HepG2 (cell line): ENCODE results near the gene HIPK2. TPM values are rescaled to one million over a fixed set of nuclear protein-coding genes. Genes with fewer than 3 reads are reported as not detected.

Source experiments
- ATAC-seq: fragments of 200-7000 bp; cut with Tn5 transposase; 3 replicates; pipeline ENCODE4 v1.9.1; 2020; ENCODE audit warnings: mild to moderate bottlenecking, moderate library complexity
- BruUV-seq: library from RNA; stranded (reverse); fragments of 400-500 nt; replicated peaks from 2 replicates; lab custom pipeline; 2021; lab: Mats Ljungman, UMichigan
- CTCF ChIA-PET: fragments of 300-600 bp; formaldehyde crosslinking; extraction: SDS; loops from one replicate; lab custom pipeline; 2021; ENCODE audit warnings: low total read pairs, inconsistent platforms, low intra/inter-chr PET ratio; lab: Yijun Ruan, JAX
- POLR2A ChIA-PET: fragments of 350-600 bp; sonication (Branson Sonifier 250); formaldehyde crosslinking; loops from one replicate; lab custom pipeline; 2020; ENCODE audit warnings: antibody characterized with exemption, inconsistent platforms; lab: Yijun Ruan, JAX
- DNase-seq: peaks from one replicate; pipeline ENCODE4 v3.0.0-alpha.2; 2015; ENCODE audit warnings: low spot score
- FAIRE-seq: peaks from 3 replicates; lab custom pipeline; 2011; peaks lifted over from hg19 to GRCh38; lab: Jason Lieb, UNC
- H2AFZ ChIP-seq: one replicate; pipeline ENCODE4 v1.6.1; 2011; ENCODE audit warnings: low read length, inconsistent platforms
- H3K27ac ChIP-seq: fragments of 300-600 bp; 3 replicates; pipeline ENCODE4 v1.8.0; 2011; ENCODE audit warnings: mixed run types, mild to moderate bottlenecking, mixed read lengths, low read length, inconsistent platforms; ENCODE audit not compliant: insufficient read depth; ENCODE audit errors: extremely low read length
- H3K27me3 ChIP-seq, 2 experiments: fragments of 200-600 bp in 1 of 2; 2 replicates in 1 of 2; 3 replicates in 1 of 2; pipeline versions ENCODE4 v1.6.0 to v1.8.0; 2011; ENCODE audit warnings: low read length in 2 of 2, mild to moderate bottlenecking in 2 of 2, moderate library complexity in 2 of 2, inconsistent platforms in 1 of 2; ENCODE audit not compliant: insufficient read depth in 2 of 2, control insufficient read depth in 1 of 2
- H3K36me3 ChIP-seq, 2 experiments: fragments of 200-600 bp in 1 of 2; replicated peaks in 1 of 2; 2 replicates in 1 of 2; 3 replicates in 1 of 2; pipeline versions ENCODE4 v1.5.1 to v1.8.0; 2011; ENCODE audit warnings: low read length in 2 of 2, inconsistent platforms in 1 of 2; ENCODE audit not compliant: insufficient read depth in 2 of 2, control insufficient read depth in 1 of 2
- H3K4me1 ChIP-seq: 2 replicates; pipeline ENCODE4 v1.5.1; 2012; ENCODE audit warnings: low read length, inconsistent platforms; ENCODE audit not compliant: insufficient read depth
- H3K4me2 ChIP-seq: 2 replicates; pipeline ENCODE4 v1.6.0; 2011; ENCODE audit warnings: low read depth, low read length, inconsistent platforms
- H3K4me3 ChIP-seq, 3 experiments: fragments of 200-600 bp in 1 of 3; sonication (generic), shearing (Covaris generic) in 1 of 3; replicated peaks in 1 of 3; 2 replicates each; pipeline ENCODE4 v1.5.1; 2011 to 2016; ENCODE audit warnings: low read length in 3 of 3, inconsistent platforms in 2 of 3, low read depth in 2 of 3, mild to moderate bottlenecking in 2 of 3, control low read depth in 1 of 3, mixed read lengths in 1 of 3; ENCODE audit not compliant: insufficient read depth in 1 of 3
- H3K79me2 ChIP-seq: one replicate; pipeline ENCODE4 v1.6.1; 2011; ENCODE audit warnings: low read length, inconsistent platforms; ENCODE audit not compliant: insufficient read depth
- H3K9ac ChIP-seq: 2 replicates; pipeline ENCODE4 v1.6.0; 2011; ENCODE audit warnings: mild to moderate bottlenecking, low read depth, low read length, inconsistent platforms; ENCODE audit not compliant: insufficient read depth
- H3K9me3 ChIP-seq: 2 replicates; pipeline ENCODE4 v1.5.1; 2012; ENCODE audit warnings: mild to moderate bottlenecking, low read length
- H4K20me1 ChIP-seq: 2 replicates; pipeline ENCODE4 v1.6.0; 2011; ENCODE audit warnings: inconsistent platforms, mild to moderate bottlenecking, low read length, moderate library complexity; ENCODE audit not compliant: insufficient read depth
- ATF1 ChIP-seq: IDR thresholded peaks from 2 replicates; pipeline ENCODE4 v1.6.1; 2016; ENCODE audit warnings: mild to moderate bottlenecking, control low read depth
- HOXA3 ChIP-seq: sonication (generic); formaldehyde crosslinking; IDR thresholded peaks from 2 replicates; pipeline ENCODE4 v1.5.0; 2020; ENCODE audit warnings: missing genetic modification reagents
- KDM3A ChIP-seq: IDR thresholded peaks from 2 replicates; pipeline ENCODE4 v1.6.1; 2018; ENCODE audit warnings: low read depth, missing compliant biosample characterization
- MTERF4 ChIP-seq: sonication (generic); formaldehyde crosslinking; IDR thresholded peaks from 2 replicates; pipeline ENCODE4 v1.8.0; 2023; ENCODE audit warnings: mild to moderate bottlenecking, missing genetic modification reagents
- SNAI1 ChIP-seq: sonication (generic); formaldehyde crosslinking; IDR thresholded peaks from 2 replicates; pipeline ENCODE4 v1.5.0; 2020; ENCODE audit warnings: mild to moderate bottlenecking, missing genetic modification reagents, borderline replicate concordance
- WGBS: methylation state at CpG from one replicate; pipeline ENCODE4 v1.1.6; 2017; ENCODE audit warnings: low lambda C conversion rate; 5-methylcytosine and 5-hydroxymethylcytosine counted together
- in situ Hi-C: cut with HindIII; loops from 2 replicates; pipeline ENCODE4 v1.10.0; 2017; ENCODE audit warnings: low pct_unique_long_range_greater_than_20kb; ENCODE audit not compliant: extremely low pct_ligation_motif_present
- intact Hi-C: fragments of 100-400 bp; cut with micrococcal nuclease; formaldehyde crosslinking; loops from one replicate; pipeline ENCODE4 v1.10.0; 2022; ENCODE audit not compliant: unreplicated experiment
- polyA plus RNA-seq, 8 experiments: library from polyadenylated mRNA; depleted of rRNA in 3 of 8; stranded (reverse) in 7 of 8; unstranded in 1 of 8; fragments of >200 nt; fragmentation: Illumina TruSeq in 4 of 8; extraction: Trizol in 4 of 8; gene quantifications; 2 replicates each; pipeline versions ENCODE4 v1.2.1 to v1.2.3, GENCODE V29; 2011 to 2016; ENCODE audit warnings: low read depth in 4 of 8, missing spikeins in 1 of 8, mixed read lengths in 1 of 8; ENCODE audit not compliant: insufficient read depth in 1 of 8
- total RNA-seq, 5 experiments: library from RNA; depleted of rRNA; stranded (reverse); fragments of >200 nt; fragmentation: Illumina TruSeq; extraction: Trizol; gene quantifications; 2 replicates each; pipeline ENCODE4 v1.2.3, GENCODE V29; 2016; ENCODE audit warnings: low read depth in 1 of 5
- TF ChIP-seq, protein P1 (sequence below): sonication (generic); formaldehyde crosslinking; IDR thresholded peaks from 2 replicates; pipeline ENCODE4 v1.5.0; 2020; ENCODE audit warnings: mild to moderate bottlenecking, missing genetic modification reagents, borderline replicate concordance

HIPK2 gene
- total and polyA plus RNA-seq, 2 of the 13 experiments (the other 11 are each of a cell fraction or from before 2014, with no cell fraction given): 14.4 to 20.2 TPM

- peak; percentile 23; the same call in 1 of the 2 replicates for TF ChIP-seq HOXA3 (CRISPR knock-in tag)
These were observed 39.7 kb downstream of the HIPK2 start (continued) for GRCh38 chr7:139738101-139738489.

DNA sequence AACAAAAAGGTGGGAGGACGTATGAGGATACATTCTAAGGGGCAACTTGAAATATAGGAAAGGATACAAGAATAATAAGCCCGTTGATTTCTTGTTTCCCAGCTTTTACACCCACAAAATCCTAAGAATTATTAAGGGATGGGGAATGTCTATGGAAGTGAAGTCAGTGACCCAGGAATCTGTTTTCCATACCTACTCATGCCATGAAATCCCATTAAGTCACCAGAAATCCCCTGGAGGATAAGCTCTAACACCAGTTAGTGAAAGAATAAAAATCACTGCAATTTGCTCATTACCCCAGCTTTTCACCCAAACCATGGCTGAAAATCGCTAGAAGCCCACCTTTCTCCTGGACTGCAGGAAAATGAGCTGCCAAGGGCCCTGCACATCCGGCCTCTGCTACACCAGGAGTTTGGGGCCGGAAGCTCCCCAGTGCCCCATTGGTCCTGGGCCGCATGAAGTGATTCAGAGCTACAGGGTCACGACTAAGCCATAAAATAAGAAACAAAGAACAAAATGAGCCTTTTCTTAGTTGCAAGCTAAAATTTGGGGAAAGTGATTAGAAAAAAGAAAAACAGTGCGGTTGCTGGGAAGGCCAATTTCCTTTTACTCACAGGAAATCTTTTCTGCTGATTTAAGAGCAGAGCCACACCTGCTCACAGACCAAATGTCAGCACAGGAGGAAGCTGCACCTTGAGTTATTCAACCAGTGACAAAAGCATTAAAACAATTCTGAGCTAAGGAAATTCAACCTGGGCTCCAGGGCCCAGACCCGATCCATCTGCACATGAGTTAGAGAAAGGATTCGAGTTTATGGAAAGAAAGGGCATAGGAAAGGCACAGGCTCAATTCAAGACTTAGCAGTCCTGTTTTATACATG, 40.3 kb downstream of the HIPK2 start:
- Histone ChIP-seq H3K9me3 (no peaks in the 10 kb centered on the region), H3K4me2 (peak overlapping the region; percentile 46), H3K4me1 (peaks cover 85% of the 10 kb centered on the region), H4K20me1 (peaks cover 30% of the 10 kb centered on the region), H3K4me3 (no peak overlapping the region; a peak in 1 of 6 replicates)
- DNase-seq: no peak
- WGBS: 86% methylated on average over 10 of the region's 10 CpGs
- BruUV-seq: no TSS peak
- ATAC-seq: no peak
- TF ChIP-seq SNAI1 (CRISPR knock-in tag) (no peak), ATF1 (CRISPR knock-in tag) (no peak), MTERF4 (CRISPR knock-in tag) (no peak), KDM3A (CRISPR knock-in tag) (no peak)
- TF ChIP-seq, protein P1, sequence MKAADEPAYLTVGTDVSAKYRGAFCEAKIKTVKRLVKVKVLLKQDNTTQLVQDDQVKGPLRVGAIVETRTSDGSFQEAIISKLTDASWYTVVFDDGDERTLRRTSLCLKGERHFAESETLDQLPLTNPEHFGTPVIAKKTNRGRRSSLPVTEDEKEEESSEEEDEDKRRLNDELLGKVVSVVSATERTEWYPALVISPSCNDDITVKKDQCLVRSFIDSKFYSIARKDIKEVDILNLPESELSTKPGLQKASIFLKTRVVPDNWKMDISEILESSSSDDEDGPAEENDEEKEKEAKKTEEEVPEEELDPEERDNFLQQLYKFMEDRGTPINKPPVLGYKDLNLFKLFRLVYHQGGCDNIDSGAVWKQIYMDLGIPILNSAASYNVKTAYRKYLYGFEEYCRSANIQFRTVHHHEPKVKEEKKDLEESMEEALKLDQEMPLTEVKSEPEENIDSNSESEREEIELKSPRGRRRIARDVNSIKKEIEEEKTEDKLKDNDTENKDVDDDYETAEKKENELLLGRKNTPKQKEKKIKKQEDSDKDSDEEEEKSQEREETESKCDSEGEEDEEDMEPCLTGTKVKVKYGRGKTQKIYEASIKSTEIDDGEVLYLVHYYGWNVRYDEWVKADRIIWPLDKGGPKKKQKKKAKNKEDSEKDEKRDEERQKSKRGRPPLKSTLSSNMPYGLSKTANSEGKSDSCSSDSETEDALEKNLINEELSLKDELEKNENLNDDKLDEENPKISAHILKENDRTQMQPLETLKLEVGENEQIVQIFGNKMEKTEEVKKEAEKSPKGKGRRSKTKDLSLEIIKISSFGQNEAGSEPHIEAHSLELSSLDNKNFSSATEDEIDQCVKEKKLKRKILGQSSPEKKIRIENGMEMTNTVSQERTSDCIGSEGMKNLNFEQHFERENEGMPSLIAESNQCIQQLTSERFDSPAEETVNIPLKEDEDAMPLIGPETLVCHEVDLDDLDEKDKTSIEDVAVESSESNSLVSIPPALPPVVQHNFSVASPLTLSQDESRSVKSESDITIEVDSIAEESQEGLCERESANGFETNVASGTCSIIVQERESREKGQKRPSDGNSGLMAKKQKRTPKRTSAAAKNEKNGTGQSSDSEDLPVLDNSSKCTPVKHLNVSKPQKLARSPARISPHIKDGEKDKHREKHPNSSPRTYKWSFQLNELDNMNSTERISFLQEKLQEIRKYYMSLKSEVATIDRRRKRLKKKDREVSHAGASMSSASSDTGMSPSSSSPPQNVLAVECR (CRISPR knock-in tag): 0 out of 2 replicates have a peak, but pooled peaks have one; percentile 9
- TF ChIP-seq, all 625 proteins: peak for 1
- Histone ChIP-seq H3K36me3 (peaks cover 3 to 15% of the 10 kb centered on the region in 2 experiments; a peak in 3 of 5 replicates), H3K27ac (peak overlapping the region; percentile 65), H3K27me3 (no peaks in the 10 kb centered on the region), H2AFZ (no peak overlapping the region), H3K9ac (peak overlapping the region; percentile 12; the same call in 1 of the 2 replicates), H3K79me2 (peaks cover 92% of the 10 kb centered on the region)
- in situ Hi-C loops: no loop called here
- ChIA-PET CTCF (no interaction called here), POLR2A (interaction anchor here (1.1 kb wide), 1 partner anchor 78 kb away, joined by 3 read pairs; no protein-coding TSS in a partner anchor)
- no peak for FAIRE-seq
- intact Hi-C loops: loop anchor here (2.0 kb wide), 1 partner anchor 35 kb away; no protein-coding TSS in a partner anchor
